ENCODE data around the gene NME4. TPM values are rescaled to one million over a fixed set of nuclear protein-coding genes. Genes with fewer than 3 reads are reported as not detected.

The NME4 gene
- total RNA-seq, 1 donor from 2014 or later, result 78.4 TPM

DNA sequence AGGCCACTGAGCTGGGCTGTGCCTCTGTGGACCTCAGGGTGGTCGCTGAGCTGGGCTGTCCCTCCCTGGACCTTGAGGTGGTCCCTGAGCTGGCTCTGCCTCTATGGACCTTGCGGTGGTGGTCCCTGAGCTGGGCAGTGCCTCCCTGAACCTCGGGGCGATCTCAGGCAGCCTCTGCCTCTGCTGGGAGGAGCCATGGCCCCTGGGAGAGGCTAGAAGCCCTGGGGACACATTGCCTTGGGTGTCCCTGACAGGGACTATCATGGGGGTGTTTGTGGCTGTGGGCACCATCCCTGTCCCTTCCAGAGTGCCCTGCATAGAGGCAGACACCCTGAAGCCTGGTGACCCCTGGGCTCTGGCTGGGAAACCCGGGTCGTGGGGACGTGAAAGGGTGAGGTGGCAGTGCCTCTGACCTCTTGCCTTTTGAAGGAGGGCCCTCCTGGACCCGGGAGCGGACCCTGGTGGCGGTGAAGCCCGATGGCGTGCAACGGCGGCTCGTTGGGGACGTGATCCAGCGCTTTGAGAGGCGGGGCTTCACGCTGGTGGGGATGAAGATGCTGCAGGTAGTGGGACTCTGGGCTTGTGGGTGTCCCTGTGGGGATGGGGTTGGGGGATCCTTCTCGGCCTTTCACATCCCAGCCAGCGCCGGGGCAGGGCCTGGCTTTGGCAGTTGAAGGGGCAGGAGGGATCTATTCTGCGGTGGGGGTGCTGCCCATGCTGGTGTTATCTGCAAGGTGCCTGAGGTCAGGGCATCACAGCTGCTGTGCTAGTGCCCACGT lies 1.8 kb downstream of the NME4 start:
- no peak for DNase-seq (ENCODE audit: low spot score)
- Mint-ChIP-seq H3K27ac (peak overlapping the region; percentile 24), H3K36me3 (ENCODE audit: low read depth) (no peaks in the 10 kb centered on the region), H3K27me3 (ENCODE audit: low read depth) (peaks cover 8% of the 10 kb centered on the region), H3K4me1 (ENCODE audit: low read depth) (peaks cover 14% of the 10 kb centered on the region), H3K4me3 (ENCODE audit: low read depth) (peak overlapping the region; percentile 69), H3K9me3 (no peaks in the 10 kb centered on the region)
- intact Hi-C loops (cut with micrococcal nuclease), result loop anchor here (10.0 kb wide), 1 partner anchor 126 kb away; the partner anchor contains the start of gene CAPN15

DNA sequence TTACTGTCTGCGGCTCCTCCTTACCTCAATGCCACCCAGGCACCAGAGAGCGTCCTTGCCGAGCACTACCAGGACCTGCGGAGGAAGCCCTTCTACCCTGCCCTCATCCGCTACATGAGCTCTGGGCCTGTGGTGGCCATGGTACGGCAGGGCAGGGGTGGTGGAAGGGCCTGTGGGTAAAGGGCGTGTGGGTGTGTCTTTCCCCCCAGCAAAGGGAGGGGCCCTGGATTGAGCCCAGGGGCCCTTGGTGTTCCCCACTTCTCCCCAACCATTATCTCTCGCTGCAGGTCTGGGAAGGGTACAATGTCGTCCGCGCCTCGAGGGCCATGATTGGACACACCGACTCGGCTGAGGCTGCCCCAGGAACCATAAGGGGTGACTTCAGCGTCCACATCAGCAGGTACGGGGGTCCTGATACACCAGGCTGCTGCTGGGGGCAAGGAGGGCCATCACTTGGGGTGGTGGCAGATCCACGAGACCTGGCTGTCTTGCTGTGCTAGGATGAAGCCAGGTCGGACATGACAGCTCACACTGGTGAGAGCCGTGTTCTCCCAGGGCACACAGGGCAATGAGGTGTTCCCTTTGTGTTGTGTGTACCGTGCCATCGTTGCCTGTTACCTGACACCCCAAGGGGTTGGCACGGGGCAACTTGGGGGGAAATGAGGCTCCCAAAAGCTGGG lies 2.5 kb downstream of the NME4 start:
- no peak overlapping the region for H3K27ac Mint-ChIP-seq
- intact Hi-C loops (cut with micrococcal nuclease), result loop anchor here (10.0 kb wide), 1 partner anchor 125 kb away; the partner anchor contains the start of gene CAPN15
- DNase-seq (ENCODE audit: low spot score), result no peak
- no peaks in the 10 kb centered on the region for H3K9me3 Mint-ChIP-seq
- H3K4me3 Mint-ChIP-seq (ENCODE audit: low read depth), result peak overlapping the region; percentile 49
- H3K4me1 Mint-ChIP-seq (ENCODE audit: low read depth), result peaks cover 14% of the 10 kb centered on the region
- H3K36me3 Mint-ChIP-seq (ENCODE audit: low read depth), result no peaks in the 10 kb centered on the region
- H3K27me3 Mint-ChIP-seq (ENCODE audit: low read depth), result peaks cover 8% of the 10 kb centered on the region

GRCh38 chr16:400061-400591 lies 3.1 kb downstream of the NME4 start:
- intact Hi-C loops (cut with micrococcal nuclease), result no loop called here
- no peak overlapping the region for H3K27ac Mint-ChIP-seq
- no peaks in the 10 kb centered on the region for H3K36me3 Mint-ChIP-seq (ENCODE audit: low read depth)
- H3K4me3 Mint-ChIP-seq (ENCODE audit: low read depth), result peak overlapping the region; percentile 82
- peaks cover 8% of the 10 kb centered on the region for H3K27me3 Mint-ChIP-seq (ENCODE audit: low read depth)
- peaks cover 14% of the 10 kb centered on the region for H3K4me1 Mint-ChIP-seq (ENCODE audit: low read depth)
- DNase-seq (ENCODE audit: low spot score), result no peak
- no peaks in the 10 kb centered on the region for H3K9me3 Mint-ChIP-seq

DNA sequence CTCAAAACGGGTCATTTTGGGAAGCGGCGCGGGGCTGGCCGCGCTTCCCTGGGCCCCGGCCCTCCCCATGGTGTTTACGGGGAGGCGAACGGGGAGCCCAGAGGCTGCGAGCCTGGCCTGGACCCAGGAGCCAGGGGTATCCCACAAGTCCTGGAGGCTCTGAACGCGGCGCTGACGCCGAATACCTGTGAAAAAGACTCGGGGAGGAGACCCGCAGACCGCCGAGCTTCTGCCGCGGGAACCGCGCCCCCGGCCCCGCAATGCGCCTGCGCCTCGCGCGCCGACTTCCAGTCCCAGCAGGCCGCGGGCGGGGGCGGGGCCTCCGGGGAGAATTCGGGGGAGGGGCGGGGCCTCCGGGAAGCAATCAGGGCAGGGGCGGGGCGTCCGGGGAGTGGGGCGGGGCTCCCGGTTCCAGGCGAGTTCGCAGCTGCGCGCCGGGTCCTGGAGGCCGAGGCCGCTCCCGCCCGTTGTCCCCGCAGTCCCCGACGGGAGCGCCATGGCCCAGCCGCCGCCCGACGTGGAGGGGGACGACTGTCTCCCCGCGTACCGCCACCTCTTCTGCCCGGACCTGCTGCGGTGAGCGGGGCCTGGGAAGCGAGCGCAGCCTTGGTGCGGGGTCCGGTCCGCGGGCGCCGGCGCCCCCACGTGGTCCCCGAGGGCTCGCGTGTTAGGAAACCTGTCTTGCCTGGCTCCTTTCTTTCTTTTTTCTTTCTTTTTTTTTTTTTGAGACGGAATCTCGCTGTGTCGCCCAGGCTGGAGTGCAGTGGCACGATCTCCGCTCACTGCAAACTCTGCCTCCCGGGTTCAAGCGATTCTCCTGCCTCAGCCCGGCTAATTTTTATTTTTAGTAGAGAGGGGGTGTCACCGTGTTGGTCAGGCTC lies 4.7 kb downstream of the NME4 start, which contains the start of gene DECR2:
Gene DECR2 (plus strand): TSS at position 418 of the 881 bp plus-strand sequence. CDS start 79 bp downstream, at position 497.
- Mint-ChIP-seq H3K27me3 (ENCODE audit: low read depth) (peaks cover under 1% of the 10 kb centered on the region), H3K4me1 (ENCODE audit: low read depth) (peaks cover 11% of the 10 kb centered on the region), H3K36me3 (ENCODE audit: low read depth) (no peaks in the 10 kb centered on the region), H3K27ac (peak within 1 kb of the TSS; percentile 71), H3K9me3 (no peaks in the 10 kb centered on the region), H3K4me3 (ENCODE audit: low read depth) (peak within 1 kb of the TSS; percentile 82)
- DNase-seq (ENCODE audit: low spot score), result peak; percentile 91
- intact Hi-C loops (cut with micrococcal nuclease), result no loop called here

GRCh38 chr16:404971-405486 lies 8.0 kb downstream of the NME4 start:
- intact Hi-C loops (cut with micrococcal nuclease), result no loop called here
- Mint-ChIP-seq H3K4me3 (ENCODE audit: low read depth) (no peak overlapping the region), H3K27ac (no peak overlapping the region)

GRCh38 chr16:405548-406506 lies 8.8 kb downstream of the NME4 start:
- no peak overlapping the region for H3K27ac Mint-ChIP-seq
- no peaks in the 10 kb centered on the region for H3K4me1 Mint-ChIP-seq (ENCODE audit: low read depth)
- DNase-seq (ENCODE audit: low spot score), result no peak
- no peaks in the 10 kb centered on the region for H3K9me3 Mint-ChIP-seq
- intact Hi-C loops (cut with micrococcal nuclease), result no loop called here
- H3K4me3 Mint-ChIP-seq (ENCODE audit: low read depth), result no peak overlapping the region
- no peaks in the 10 kb centered on the region for H3K36me3 Mint-ChIP-seq (ENCODE audit: low read depth)
- H3K27me3 Mint-ChIP-seq (ENCODE audit: low read depth), result no peaks in the 10 kb centered on the region

More at GRCh38 chr16:404971-405486, 8.0 kb downstream of the NME4 start:
- DNase-seq (ENCODE audit: low spot score), result no peak
- no peaks in the 10 kb centered on the region for H3K36me3 Mint-ChIP-seq (ENCODE audit: low read depth)
- H3K27me3 Mint-ChIP-seq (ENCODE audit: low read depth), result no peaks in the 10 kb centered on the region
- no peaks in the 10 kb centered on the region for H3K9me3 Mint-ChIP-seq
- H3K4me1 Mint-ChIP-seq (ENCODE audit: low read depth), result peaks cover 6% of the 10 kb centered on the region

DNA sequence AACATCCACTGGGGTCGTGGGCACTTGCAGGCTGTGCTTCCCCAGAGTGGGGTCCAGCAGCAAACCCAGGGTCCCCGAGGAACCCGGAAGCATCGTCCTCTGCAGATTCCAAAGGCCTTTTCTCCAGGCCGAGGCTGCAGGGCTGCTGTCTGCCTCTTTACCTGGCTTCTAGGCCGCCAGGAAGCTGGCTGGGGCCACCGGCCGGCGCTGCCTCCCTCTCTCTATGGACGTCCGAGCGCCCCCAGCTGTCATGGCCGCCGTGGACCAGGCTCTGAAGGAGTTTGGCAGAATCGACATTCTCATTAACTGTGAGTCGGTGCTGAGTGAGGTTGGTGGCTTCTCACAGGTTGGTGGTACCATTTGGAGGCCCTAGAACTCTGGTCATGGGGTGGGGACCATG lies 10.3 kb downstream of the NME4 start:
- Mint-ChIP-seq H3K4me1 (ENCODE audit: low read depth) (no peaks in the 10 kb centered on the region), H3K9me3 (no peaks in the 10 kb centered on the region), H3K27ac (no peak overlapping the region), H3K27me3 (ENCODE audit: low read depth) (no peaks in the 10 kb centered on the region), H3K36me3 (ENCODE audit: low read depth) (no peaks in the 10 kb centered on the region), H3K4me3 (ENCODE audit: low read depth) (no peak overlapping the region)
- intact Hi-C loops (cut with micrococcal nuclease), result no loop called here
- no peak for DNase-seq (ENCODE audit: low spot score)

DNA sequence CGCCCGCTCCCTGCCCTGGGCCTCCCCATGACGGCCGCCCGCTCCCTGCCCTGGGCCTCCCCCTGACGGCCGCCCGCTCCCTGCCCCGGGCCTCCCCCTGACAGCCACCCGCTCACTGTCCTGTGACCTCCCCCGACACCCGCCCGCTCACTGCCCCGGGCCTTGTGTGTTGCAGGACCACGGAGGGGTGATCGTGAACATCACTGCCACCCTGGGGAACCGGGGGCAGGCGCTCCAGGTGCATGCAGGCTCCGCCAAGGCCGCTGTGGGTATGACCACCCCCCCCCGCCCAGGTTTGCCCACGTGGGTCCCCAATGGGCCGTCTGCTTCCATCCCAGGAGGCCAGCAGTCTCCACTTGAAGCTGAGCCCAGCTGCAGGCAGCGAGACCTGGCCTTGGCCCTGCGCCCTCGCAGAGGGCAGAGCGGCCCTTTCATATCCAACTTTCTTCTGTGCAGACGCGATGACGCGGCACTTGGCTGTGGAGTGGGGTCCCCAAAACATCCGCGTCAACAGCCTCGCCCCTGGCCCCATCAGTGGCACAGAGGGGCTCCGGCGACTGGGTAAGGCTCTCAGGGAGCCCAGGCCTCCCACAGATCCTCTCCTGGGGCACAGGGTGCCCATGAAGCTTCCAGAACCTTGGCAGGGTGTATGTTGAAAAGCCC lies 13.6 kb downstream of the NME4 start:
- no peak overlapping the region for H3K4me3 Mint-ChIP-seq (ENCODE audit: low read depth)
- H3K4me1 Mint-ChIP-seq (ENCODE audit: low read depth), result no peaks in the 10 kb centered on the region
- intact Hi-C loops (cut with micrococcal nuclease), result no loop called here

GRCh38 chr16:411576-412265 lies 14.7 kb downstream of the NME4 start:
- DNase-seq (ENCODE audit: low spot score), result no peak
- H3K4me1 Mint-ChIP-seq (ENCODE audit: low read depth), result no peaks in the 10 kb centered on the region
- no peak overlapping the region for H3K4me3 Mint-ChIP-seq (ENCODE audit: low read depth)
- H3K9me3 Mint-ChIP-seq, result no peaks in the 10 kb centered on the region
- H3K27me3 Mint-ChIP-seq (ENCODE audit: low read depth), result no peaks in the 10 kb centered on the region
- H3K27ac Mint-ChIP-seq, result no peak overlapping the region
- intact Hi-C loops (cut with micrococcal nuclease), result no loop called here
- no peaks in the 10 kb centered on the region for H3K36me3 Mint-ChIP-seq (ENCODE audit: low read depth)

More for the DNA sequence above, 13.6 kb downstream of the NME4 start:
- no peak for DNase-seq (ENCODE audit: low spot score)
- no peaks in the 10 kb centered on the region for H3K9me3 Mint-ChIP-seq
- H3K27me3 Mint-ChIP-seq (ENCODE audit: low read depth), result no peaks in the 10 kb centered on the region
- H3K27ac Mint-ChIP-seq, result no peak overlapping the region
- H3K36me3 Mint-ChIP-seq (ENCODE audit: low read depth), result no peaks in the 10 kb centered on the region

GRCh38 chr16:414395-415169 lies 17.6 kb downstream of the NME4 start:
- Mint-ChIP-seq H3K36me3 (ENCODE audit: low read depth) (no peaks in the 10 kb centered on the region), H3K4me3 (ENCODE audit: low read depth) (no peak overlapping the region), H3K9me3 (no peaks in the 10 kb centered on the region), H3K27ac (no peak overlapping the region), H3K27me3 (ENCODE audit: low read depth) (no peaks in the 10 kb centered on the region), H3K4me1 (ENCODE audit: low read depth) (no peaks in the 10 kb centered on the region)
- no peak for DNase-seq (ENCODE audit: low spot score)
- intact Hi-C loops (cut with micrococcal nuclease), result no loop called here

Measured in activated T-helper 2 cell treated with anti-CD3 and anti-CD28 coated beads, Interferon-gamma antibody, Interleukin-2, Interleukin-4, amounts not matched to agents 10 μg/mL and 5 μg/mL and 100 μg/mL, durations not matched to agents 14 hours and 24 hours and 36 hours (primary cell).